HepG2 (cell line): ENCODE measurements around the gene LANCL2. TPM values are rescaled to one million over a fixed set of nuclear protein-coding genes. Genes with fewer than 3 reads are reported as not detected.

Experiments used
- ATAC-seq: fragments of 200-7000 bp; cut with Tn5 transposase; 3 replicates; pipeline ENCODE4 v1.9.1; 2020; ENCODE audit warnings: mild to moderate bottlenecking, moderate library complexity
- BruUV-seq: library from RNA; stranded (reverse); fragments of 400-500 nt; replicated peaks from 2 replicates; lab custom pipeline; 2021; lab: Mats Ljungman, UMichigan
- CTCF ChIA-PET: fragments of 300-600 bp; formaldehyde crosslinking; extraction: SDS; loops from one replicate; lab custom pipeline; 2021; ENCODE audit warnings: low total read pairs, inconsistent platforms, low intra/inter-chr PET ratio; lab: Yijun Ruan, JAX
- POLR2A ChIA-PET: fragments of 350-600 bp; sonication (Branson Sonifier 250); formaldehyde crosslinking; loops from one replicate; lab custom pipeline; 2020; ENCODE audit warnings: antibody characterized with exemption, inconsistent platforms; lab: Yijun Ruan, JAX
- DNase-seq: peaks from one replicate; pipeline ENCODE4 v3.0.0-alpha.2; 2015; ENCODE audit warnings: low spot score
- FAIRE-seq: peaks from 3 replicates; lab custom pipeline; 2011; peaks lifted over from hg19 to GRCh38; lab: Jason Lieb, UNC
- H2AFZ ChIP-seq: one replicate; pipeline ENCODE4 v1.6.1; 2011; ENCODE audit warnings: low read length, inconsistent platforms
- H3K27ac ChIP-seq: fragments of 300-600 bp; 3 replicates; pipeline ENCODE4 v1.8.0; 2011; ENCODE audit warnings: mixed run types, mild to moderate bottlenecking, mixed read lengths, low read length, inconsistent platforms; ENCODE audit not compliant: insufficient read depth; ENCODE audit errors: extremely low read length
- H3K27me3 ChIP-seq, 2 experiments: fragments of 200-600 bp in 1 of 2; 2 replicates in 1 of 2; 3 replicates in 1 of 2; pipeline versions ENCODE4 v1.6.0 to v1.8.0; 2011; ENCODE audit warnings: low read length in 2 of 2, mild to moderate bottlenecking in 2 of 2, moderate library complexity in 2 of 2, inconsistent platforms in 1 of 2; ENCODE audit not compliant: insufficient read depth in 2 of 2, control insufficient read depth in 1 of 2
- H3K36me3 ChIP-seq, 2 experiments: fragments of 200-600 bp in 1 of 2; replicated peaks in 1 of 2; 2 replicates in 1 of 2; 3 replicates in 1 of 2; pipeline versions ENCODE4 v1.5.1 to v1.8.0; 2011; ENCODE audit warnings: low read length in 2 of 2, inconsistent platforms in 1 of 2; ENCODE audit not compliant: insufficient read depth in 2 of 2, control insufficient read depth in 1 of 2
- H3K4me1 ChIP-seq: 2 replicates; pipeline ENCODE4 v1.5.1; 2012; ENCODE audit warnings: low read length, inconsistent platforms; ENCODE audit not compliant: insufficient read depth
- H3K4me2 ChIP-seq: 2 replicates; pipeline ENCODE4 v1.6.0; 2011; ENCODE audit warnings: low read depth, low read length, inconsistent platforms
- H3K4me3 ChIP-seq, 3 experiments: fragments of 200-600 bp in 1 of 3; sonication (generic), shearing (Covaris generic) in 1 of 3; replicated peaks in 1 of 3; 2 replicates each; pipeline ENCODE4 v1.5.1; 2011 to 2016; ENCODE audit warnings: low read length in 3 of 3, inconsistent platforms in 2 of 3, low read depth in 2 of 3, mild to moderate bottlenecking in 2 of 3, control low read depth in 1 of 3, mixed read lengths in 1 of 3; ENCODE audit not compliant: insufficient read depth in 1 of 3
- H3K79me2 ChIP-seq: one replicate; pipeline ENCODE4 v1.6.1; 2011; ENCODE audit warnings: low read length, inconsistent platforms; ENCODE audit not compliant: insufficient read depth
- H3K9ac ChIP-seq: 2 replicates; pipeline ENCODE4 v1.6.0; 2011; ENCODE audit warnings: mild to moderate bottlenecking, low read depth, low read length, inconsistent platforms; ENCODE audit not compliant: insufficient read depth
- H3K9me3 ChIP-seq: 2 replicates; pipeline ENCODE4 v1.5.1; 2012; ENCODE audit warnings: mild to moderate bottlenecking, low read length
- H4K20me1 ChIP-seq: 2 replicates; pipeline ENCODE4 v1.6.0; 2011; ENCODE audit warnings: inconsistent platforms, mild to moderate bottlenecking, low read length, moderate library complexity; ENCODE audit not compliant: insufficient read depth
- DPF2 ChIP-seq: sonication (generic); formaldehyde crosslinking; IDR thresholded peaks from 2 replicates; pipeline ENCODE4 v1.4.0; 2020; ENCODE audit warnings: mild to moderate bottlenecking, low read depth, missing genetic modification reagents, borderline replicate concordance
- HNRNPL ChIP-seq: fragments of 200-400 bp; formaldehyde crosslinking; IDR thresholded peaks from 2 replicates; pipeline ENCODE4 v1.6.1; 2017; ENCODE audit warnings: mild to moderate bottlenecking, low read depth, low read length
- NBN ChIP-seq: fragments of 450-650 bp; conservative IDR thresholded peaks from 2 replicates; pipeline ENCODE4 v1.6.1; 2017
- RELA ChIP-seq: sonication (generic); formaldehyde crosslinking; IDR thresholded peaks from 2 replicates; pipeline ENCODE4 v1.4.0; 2020; ENCODE audit warnings: missing genetic modification reagents
- RFX1 ChIP-seq: fragments of 450-650 bp; IDR thresholded peaks from 2 replicates; pipeline ENCODE4 v1.6.1; 2017
- WGBS: methylation state at CpG from one replicate; pipeline ENCODE4 v1.1.6; 2017; ENCODE audit warnings: low lambda C conversion rate; 5-methylcytosine and 5-hydroxymethylcytosine counted together
- in situ Hi-C: cut with HindIII; loops from 2 replicates; pipeline ENCODE4 v1.10.0; 2017; ENCODE audit warnings: low pct_unique_long_range_greater_than_20kb; ENCODE audit not compliant: extremely low pct_ligation_motif_present
- intact Hi-C: fragments of 100-400 bp; cut with micrococcal nuclease; formaldehyde crosslinking; loops from one replicate; pipeline ENCODE4 v1.10.0; 2022; ENCODE audit not compliant: unreplicated experiment
- polyA plus RNA-seq, 8 experiments: library from polyadenylated mRNA; depleted of rRNA in 3 of 8; stranded (reverse) in 7 of 8; unstranded in 1 of 8; fragments of >200 nt; fragmentation: Illumina TruSeq in 4 of 8; extraction: Trizol in 4 of 8; gene quantifications; 2 replicates each; pipeline versions ENCODE4 v1.2.1 to v1.2.3, GENCODE V29; 2011 to 2016; ENCODE audit warnings: low read depth in 4 of 8, missing spikeins in 1 of 8, mixed read lengths in 1 of 8; ENCODE audit not compliant: insufficient read depth in 1 of 8
- total RNA-seq, 5 experiments: library from RNA; depleted of rRNA; stranded (reverse); fragments of >200 nt; fragmentation: Illumina TruSeq; extraction: Trizol; gene quantifications; 2 replicates each; pipeline ENCODE4 v1.2.3, GENCODE V29; 2016; ENCODE audit warnings: low read depth in 1 of 5
- TF ChIP-seq, protein P1 (sequence below), 2 experiments: sonication (generic) in 1 of 2; formaldehyde crosslinking in 1 of 2; IDR thresholded peaks; 2 replicates each; pipeline versions ENCODE4 v1.6.1 to v1.9.0; 2014 to 2022; ENCODE audit warnings: antibody characterized with exemption in 1 of 2, borderline replicate concordance in 1 of 2, inconsistent platforms in 1 of 2, low read depth in 1 of 2, missing genetic modification reagents in 1 of 2

Gene LANCL2
- total and polyA plus RNA-seq, 2 of the 13 experiments (the other 11 are each of a cell fraction or from before 2014, with no cell fraction given): 10.0 to 13.8 TPM

DNA sequence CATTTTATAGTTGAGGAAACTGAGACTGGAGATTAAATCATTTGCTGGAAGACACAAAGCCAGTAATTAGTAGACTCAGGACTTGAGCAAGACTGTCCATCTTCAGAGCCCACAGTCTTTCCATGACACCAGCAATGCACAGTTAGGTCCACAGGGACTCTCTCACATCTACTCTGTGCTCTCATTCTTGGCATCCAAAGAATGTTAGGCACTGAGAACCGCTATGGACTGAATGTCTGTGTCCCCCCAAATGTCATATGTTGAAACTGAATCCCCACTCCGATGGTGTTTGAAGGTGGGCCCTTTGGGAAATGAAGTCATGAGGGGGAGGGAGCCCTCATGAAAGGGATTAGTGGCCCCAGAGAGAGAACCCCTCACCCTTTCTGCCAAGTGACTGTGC, 100.6 kb downstream of the LANCL2 start:
- Histone ChIP-seq H3K9ac (no peak overlapping the region), H3K79me2 (no peaks in the 10 kb centered on the region), H3K9me3 (no peaks in the 10 kb centered on the region), H3K4me1 (peaks cover 13% of the 10 kb centered on the region), H3K27ac (no peak overlapping the region), H3K4me3 (no peak overlapping the region), H3K4me2 (no peak overlapping the region), H4K20me1 (no peaks in the 10 kb centered on the region), H3K36me3 (peaks cover 5 to 17% of the 10 kb centered on the region in 2 experiments; a peak in 3 of 5 replicates), H2AFZ (no peak overlapping the region), H3K27me3 (no peaks in the 10 kb centered on the region)
- intact Hi-C loops: no loop called here
- WGBS: 96% methylated on average over 2 of the region's 2 CpGs
- no TSS peak for BruUV-seq
- FAIRE-seq (no peak), ATAC-seq (no peak), DNase-seq (no peak)
- ChIA-PET CTCF (no interaction called here), POLR2A (no interaction called here)
- TF ChIP-seq RFX1 (no peak), HNRNPL (no peak), NBN (no peak), DPF2 (CRISPR knock-in tag) (no peak), RELA (CRISPR knock-in tag) (no peak)
- TF ChIP-seq, protein P1, sequence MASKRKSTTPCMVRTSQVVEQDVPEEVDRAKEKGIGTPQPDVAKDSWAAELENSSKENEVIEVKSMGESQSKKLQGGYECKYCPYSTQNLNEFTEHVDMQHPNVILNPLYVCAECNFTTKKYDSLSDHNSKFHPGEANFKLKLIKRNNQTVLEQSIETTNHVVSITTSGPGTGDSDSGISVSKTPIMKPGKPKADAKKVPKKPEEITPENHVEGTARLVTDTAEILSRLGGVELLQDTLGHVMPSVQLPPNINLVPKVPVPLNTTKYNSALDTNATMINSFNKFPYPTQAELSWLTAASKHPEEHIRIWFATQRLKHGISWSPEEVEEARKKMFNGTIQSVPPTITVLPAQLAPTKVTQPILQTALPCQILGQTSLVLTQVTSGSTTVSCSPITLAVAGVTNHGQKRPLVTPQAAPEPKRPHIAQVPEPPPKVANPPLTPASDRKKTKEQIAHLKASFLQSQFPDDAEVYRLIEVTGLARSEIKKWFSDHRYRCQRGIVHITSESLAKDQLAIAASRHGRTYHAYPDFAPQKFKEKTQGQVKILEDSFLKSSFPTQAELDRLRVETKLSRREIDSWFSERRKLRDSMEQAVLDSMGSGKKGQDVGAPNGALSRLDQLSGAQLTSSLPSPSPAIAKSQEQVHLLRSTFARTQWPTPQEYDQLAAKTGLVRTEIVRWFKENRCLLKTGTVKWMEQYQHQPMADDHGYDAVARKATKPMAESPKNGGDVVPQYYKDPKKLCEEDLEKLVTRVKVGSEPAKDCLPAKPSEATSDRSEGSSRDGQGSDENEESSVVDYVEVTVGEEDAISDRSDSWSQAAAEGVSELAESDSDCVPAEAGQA (IDR thresholded peaks at IDR 0.05; ENCODE audit: low read depth): no peak
- TF ChIP-seq, protein P1 (CRISPR knock-in tag; IDR thresholded peaks at IDR 0.05; ENCODE audit: borderline replicate concordance): no peak
- in situ Hi-C loops: no loop called here
